MM.1S (cell line): ENCODE results near the gene CELA2B.

Source experiments
- EZH2 ChIP-seq: fragments of 300-600 bp; sonication (generic); optimal IDR thresholded peaks from 2 replicates; pipeline ENCODE3; 2017; ENCODE audit warnings: low read depth, mild to moderate bottlenecking, antibody characterized with exemption, low read length, mixed read lengths
- TF ChIP-seq, protein P1 (sequence below): fragments of 300-600 bp; sonication (generic); IDR thresholded peaks from 2 replicates; pipeline ENCODE4 v1.5.1; 2016; ENCODE audit warnings: antibody characterized with exemption, low read length, mixed read lengths

DNA sequence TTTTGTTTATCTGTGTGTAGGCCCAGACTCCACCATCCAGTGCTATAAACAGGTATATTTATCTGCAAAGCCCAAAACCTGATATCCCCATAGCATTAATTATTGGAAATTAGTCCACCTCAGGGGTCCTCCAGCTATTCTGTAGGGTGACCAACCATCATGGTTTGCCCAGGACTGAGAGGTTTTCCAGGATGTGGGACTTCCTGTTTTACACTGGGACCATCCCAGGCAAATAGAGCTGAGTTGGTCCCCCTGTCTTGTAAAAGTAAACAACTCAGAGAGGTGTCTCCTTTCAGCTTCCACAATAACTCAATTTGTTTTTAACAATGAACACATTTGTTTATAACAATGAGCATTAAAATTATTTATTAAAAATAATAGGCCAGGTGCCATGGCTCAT is 7.8 kb upstream of the CELA2B start:
- TF ChIP-seq, protein P1, sequence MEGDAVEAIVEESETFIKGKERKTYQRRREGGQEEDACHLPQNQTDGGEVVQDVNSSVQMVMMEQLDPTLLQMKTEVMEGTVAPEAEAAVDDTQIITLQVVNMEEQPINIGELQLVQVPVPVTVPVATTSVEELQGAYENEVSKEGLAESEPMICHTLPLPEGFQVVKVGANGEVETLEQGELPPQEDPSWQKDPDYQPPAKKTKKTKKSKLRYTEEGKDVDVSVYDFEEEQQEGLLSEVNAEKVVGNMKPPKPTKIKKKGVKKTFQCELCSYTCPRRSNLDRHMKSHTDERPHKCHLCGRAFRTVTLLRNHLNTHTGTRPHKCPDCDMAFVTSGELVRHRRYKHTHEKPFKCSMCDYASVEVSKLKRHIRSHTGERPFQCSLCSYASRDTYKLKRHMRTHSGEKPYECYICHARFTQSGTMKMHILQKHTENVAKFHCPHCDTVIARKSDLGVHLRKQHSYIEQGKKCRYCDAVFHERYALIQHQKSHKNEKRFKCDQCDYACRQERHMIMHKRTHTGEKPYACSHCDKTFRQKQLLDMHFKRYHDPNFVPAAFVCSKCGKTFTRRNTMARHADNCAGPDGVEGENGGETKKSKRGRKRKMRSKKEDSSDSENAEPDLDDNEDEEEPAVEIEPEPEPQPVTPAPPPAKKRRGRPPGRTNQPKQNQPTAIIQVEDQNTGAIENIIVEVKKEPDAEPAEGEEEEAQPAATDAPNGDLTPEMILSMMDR, result no peak
- TF ChIP-seq EZH2, result no peak
